HG03354 (cell line): ENCODE data around the gene TENT5C.
A peak's percentile ranks its signal among the peaks of the same experiment; 100 is the strongest.

Experiments used
- ATAC-seq: cut with Tn5 transposase; IDR thresholded peaks from one replicate; pipeline ENCODE4 v1.9.1; 2021; ENCODE audit warnings: mild to moderate bottlenecking; ENCODE audit not compliant: unreplicated experiment, poor library complexity, severe bottlenecking

Gene TENT5C

GRCh38 chr1:117587499-117588356, 18.1 kb upstream of the TENT5C start:
- ATAC-seq: no peak

GRCh38 chr1:117589544-117589943, 16.3 kb upstream of the TENT5C start:
- no peak for ATAC-seq

GRCh38 chr1:117590273-117590925, 15.4 kb upstream of the TENT5C start:
- ATAC-seq: no peak

GRCh38 chr1:117591252-117591651, 14.6 kb upstream of the TENT5C start:
- ATAC-seq: no peak

- no peak for ATAC-seq
These were observed 13.7 kb upstream of the TENT5C start for GRCh38 chr1:117592155-117592554.

GRCh38 chr1:117594261-117594990, 11.4 kb upstream of the TENT5C start:
- no peak for ATAC-seq

- ATAC-seq: no peak
These were observed 9.7 kb upstream of the TENT5C start for GRCh38 chr1:117596023-117596720.

GRCh38 chr1:117598489-117598888, 7.4 kb upstream of the TENT5C start:
- ATAC-seq: no peak

- ATAC-seq: no peak
These were observed 6.3 kb upstream of the TENT5C start for GRCh38 chr1:117599286-117600221.

- ATAC-seq: no peak
These were observed 5.4 kb upstream of the TENT5C start for GRCh38 chr1:117600325-117600943.

GRCh38 chr1:117600966-117601365, 4.9 kb upstream of the TENT5C start:
- ATAC-seq: no peak

GRCh38 chr1:117602862-117603261, 3.0 kb upstream of the TENT5C start:
- ATAC-seq: no peak

- ATAC-seq: peak; percentile 42
These were observed 579 bp upstream of the TENT5C start for GRCh38 chr1:117605164-117605773.

- ATAC-seq: peak; percentile 20
These were observed 992 bp downstream of the TENT5C start for GRCh38 chr1:117606649-117607430.

GRCh38 chr1:117607471-117607870, 1.6 kb downstream of the TENT5C start:
- no peak for ATAC-seq

- ATAC-seq: no peak
These were observed 2.3 kb downstream of the TENT5C start for GRCh38 chr1:117608115-117608615.

- ATAC-seq: no peak
These were observed 2.9 kb downstream of the TENT5C start for GRCh38 chr1:117608758-117609157.
